Epithelial cell of prostate (primary cell): ENCODE results near the gene NMD3.
"Not testable (repeated sequence)": the region's sequence is repeated elsewhere in the genome, so short reads cannot be mapped to it uniquely, and the experiment has no call there.

Experiments used
- DNase-seq: peaks from one replicate; pipeline ENCODE4 v3.0.0-alpha.2; 2011; ENCODE audit warnings: low read depth, low spot score
- H3K27ac ChIP-seq: fragments of 450-650 bp; 2 replicates; pipeline ENCODE4 v1.5.1; 2017; ENCODE audit warnings: mild to moderate bottlenecking

Gene NMD3

GRCh38 chr3:161220850-161221753 lies at the start of gene NMD3:
Gene NMD3 (plus strand): TSS chr3:161221311. CDS start chr3:161222014, 703 bp downstream.
- H3K27ac ChIP-seq = peak within 1 kb of the TSS; percentile 66
- peak; percentile 61 for DNase-seq

GRCh38 chr3:161171639-161172552 lies 49.2 kb upstream of the NMD3 start:
- peak overlapping the region; percentile 1 for H3K27ac ChIP-seq
- no peak for DNase-seq

- no peak for DNase-seq
- H3K27ac ChIP-seq = no peak overlapping the region
These were observed 45.6 kb upstream of the NMD3 start for GRCh38 chr3:161175506-161175905.

- no peak for DNase-seq
These were observed 43.1 kb upstream of the NMD3 start for GRCh38 chr3:161177991-161178390.

GRCh38 chr3:161181371-161181770 lies 39.7 kb upstream of the NMD3 start:
- H3K27ac ChIP-seq, DNase-seq: not testable (repeated sequence)

More at GRCh38 chr3:161177991-161178390, 43.1 kb upstream of the NMD3 start:
- no peak overlapping the region for H3K27ac ChIP-seq

- no peak for DNase-seq
- no peak overlapping the region for H3K27ac ChIP-seq
These were observed 34.1 kb upstream of the NMD3 start for GRCh38 chr3:161187046-161187445.

GRCh38 chr3:161197855-161198850 lies 23.0 kb upstream of the NMD3 start:
- no peak overlapping the region for H3K27ac ChIP-seq
- DNase-seq = no peak

GRCh38 chr3:161199926-161200325 lies 21.2 kb upstream of the NMD3 start:
- DNase-seq = no peak

GRCh38 chr3:161203485-161204098 lies 17.5 kb upstream of the NMD3 start:
- no peak for DNase-seq
- H3K27ac ChIP-seq = no peak overlapping the region

More at GRCh38 chr3:161199926-161200325, 21.2 kb upstream of the NMD3 start:
- no peak overlapping the region for H3K27ac ChIP-seq

- no peak for DNase-seq
- no peak overlapping the region for H3K27ac ChIP-seq
These were observed 12.2 kb upstream of the NMD3 start for GRCh38 chr3:161208931-161209330.

- DNase-seq = no peak
- H3K27ac ChIP-seq = no peak overlapping the region
These were observed 8.8 kb upstream of the NMD3 start for GRCh38 chr3:161212171-161212771.

GRCh38 chr3:161212906-161213305 lies 8.2 kb upstream of the NMD3 start:
- H3K27ac ChIP-seq = no peak overlapping the region
- no peak for DNase-seq

- no peak for DNase-seq
- H3K27ac ChIP-seq = no peak overlapping the region
These were observed 7.5 kb upstream of the NMD3 start for GRCh38 chr3:161213644-161214043.

- H3K27ac ChIP-seq = no peak overlapping the region
- DNase-seq = no peak
These were observed 5.9 kb upstream of the NMD3 start for GRCh38 chr3:161215185-161215584.

- no peak overlapping the region for H3K27ac ChIP-seq
- no peak for DNase-seq
These were observed 3.6 kb upstream of the NMD3 start for GRCh38 chr3:161217496-161217895.

- DNase-seq = no peak
- no peak overlapping the region for H3K27ac ChIP-seq
These were observed 1.6 kb upstream of the NMD3 start for GRCh38 chr3:161219495-161219894.

- DNase-seq = no peak
These were observed 892 bp downstream of the NMD3 start for GRCh38 chr3:161221806-161222600.

GRCh38 chr3:161222662-161223061 lies 1.6 kb downstream of the NMD3 start:
- no peak for DNase-seq
- no peak overlapping the region for H3K27ac ChIP-seq

More at GRCh38 chr3:161221806-161222600, 892 bp downstream of the NMD3 start:
- H3K27ac ChIP-seq = peak overlapping the region; percentile 66
